GM12874 (cell line): ENCODE measurements around the gene ZDHHC14.

Experiments used
- TF ChIP-seq, protein P1 (sequence below): IDR thresholded peaks from 2 replicates; pipeline ENCODE4 v1.5.1; 2011; ENCODE audit warnings: low read depth, mild to moderate bottlenecking, control low read depth, low read length, moderate library complexity; ENCODE audit not compliant: insufficient read depth

Gene ZDHHC14

DNA sequence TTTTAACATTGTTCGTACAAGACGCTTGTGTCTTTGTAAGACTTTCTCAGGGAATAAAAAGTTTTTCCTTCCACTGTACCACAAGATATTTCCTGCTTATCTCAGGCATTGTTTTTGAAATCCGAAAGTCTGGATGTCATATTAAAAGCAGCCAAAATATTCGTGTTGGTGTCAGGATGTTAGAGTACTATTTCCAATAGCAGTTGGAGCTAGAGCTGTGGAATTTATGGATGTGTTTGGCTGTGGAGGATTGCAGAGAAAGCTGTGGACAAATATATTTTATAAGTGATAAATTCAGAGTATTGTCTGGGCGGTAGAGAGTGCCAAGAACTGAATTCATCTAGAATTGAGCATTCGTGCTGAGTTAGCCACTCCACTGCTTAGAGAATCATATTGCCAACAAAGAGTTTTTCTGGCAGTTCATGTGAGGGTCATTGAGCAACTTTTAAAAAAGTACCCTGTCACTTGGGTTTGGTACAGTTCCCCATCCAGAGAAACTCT is 57.7 kb downstream of the ZDHHC14 start:
- TF ChIP-seq, protein P1, sequence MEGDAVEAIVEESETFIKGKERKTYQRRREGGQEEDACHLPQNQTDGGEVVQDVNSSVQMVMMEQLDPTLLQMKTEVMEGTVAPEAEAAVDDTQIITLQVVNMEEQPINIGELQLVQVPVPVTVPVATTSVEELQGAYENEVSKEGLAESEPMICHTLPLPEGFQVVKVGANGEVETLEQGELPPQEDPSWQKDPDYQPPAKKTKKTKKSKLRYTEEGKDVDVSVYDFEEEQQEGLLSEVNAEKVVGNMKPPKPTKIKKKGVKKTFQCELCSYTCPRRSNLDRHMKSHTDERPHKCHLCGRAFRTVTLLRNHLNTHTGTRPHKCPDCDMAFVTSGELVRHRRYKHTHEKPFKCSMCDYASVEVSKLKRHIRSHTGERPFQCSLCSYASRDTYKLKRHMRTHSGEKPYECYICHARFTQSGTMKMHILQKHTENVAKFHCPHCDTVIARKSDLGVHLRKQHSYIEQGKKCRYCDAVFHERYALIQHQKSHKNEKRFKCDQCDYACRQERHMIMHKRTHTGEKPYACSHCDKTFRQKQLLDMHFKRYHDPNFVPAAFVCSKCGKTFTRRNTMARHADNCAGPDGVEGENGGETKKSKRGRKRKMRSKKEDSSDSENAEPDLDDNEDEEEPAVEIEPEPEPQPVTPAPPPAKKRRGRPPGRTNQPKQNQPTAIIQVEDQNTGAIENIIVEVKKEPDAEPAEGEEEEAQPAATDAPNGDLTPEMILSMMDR: no peak

DNA sequence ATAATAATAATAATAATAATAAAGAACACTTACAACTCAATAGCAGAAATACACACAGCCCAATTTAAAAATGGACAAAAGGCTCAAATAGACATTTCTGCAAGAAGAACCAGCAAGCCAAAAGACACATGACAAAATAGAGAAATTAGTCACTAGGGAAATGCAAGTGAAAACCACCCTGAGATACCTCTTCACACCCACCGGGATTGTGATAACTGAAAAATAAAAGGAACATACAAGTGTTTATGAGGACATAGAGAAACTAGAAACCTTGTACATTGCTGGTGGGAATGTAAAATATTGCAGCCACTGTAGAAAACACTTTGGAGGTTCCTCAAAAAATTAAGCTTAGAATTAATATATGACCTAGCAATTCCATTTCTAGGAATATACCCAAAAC is 59.2 kb downstream of the ZDHHC14 start:
- TF ChIP-seq, protein P1: no peak

DNA sequence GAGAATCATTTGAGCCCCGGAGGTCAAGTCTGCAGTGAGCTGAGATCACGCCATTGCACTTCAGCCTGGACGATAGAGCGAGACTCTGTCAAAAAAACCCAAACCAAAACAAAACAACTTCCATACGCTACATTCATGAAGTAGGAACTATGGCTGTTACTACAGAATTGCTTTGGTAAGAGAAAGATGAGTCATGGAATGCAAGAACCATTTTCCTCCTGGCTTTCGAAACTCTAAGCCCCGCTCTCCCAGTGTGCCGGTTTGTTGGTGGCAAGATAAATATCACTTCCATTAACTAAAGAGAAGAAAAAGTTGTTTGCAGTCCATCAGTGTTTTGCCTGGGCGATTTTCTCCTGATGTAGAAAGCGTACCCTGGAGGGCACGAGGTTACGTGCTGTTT is 61.3 kb downstream of the ZDHHC14 start:
- TF ChIP-seq, protein P1: no peak

DNA sequence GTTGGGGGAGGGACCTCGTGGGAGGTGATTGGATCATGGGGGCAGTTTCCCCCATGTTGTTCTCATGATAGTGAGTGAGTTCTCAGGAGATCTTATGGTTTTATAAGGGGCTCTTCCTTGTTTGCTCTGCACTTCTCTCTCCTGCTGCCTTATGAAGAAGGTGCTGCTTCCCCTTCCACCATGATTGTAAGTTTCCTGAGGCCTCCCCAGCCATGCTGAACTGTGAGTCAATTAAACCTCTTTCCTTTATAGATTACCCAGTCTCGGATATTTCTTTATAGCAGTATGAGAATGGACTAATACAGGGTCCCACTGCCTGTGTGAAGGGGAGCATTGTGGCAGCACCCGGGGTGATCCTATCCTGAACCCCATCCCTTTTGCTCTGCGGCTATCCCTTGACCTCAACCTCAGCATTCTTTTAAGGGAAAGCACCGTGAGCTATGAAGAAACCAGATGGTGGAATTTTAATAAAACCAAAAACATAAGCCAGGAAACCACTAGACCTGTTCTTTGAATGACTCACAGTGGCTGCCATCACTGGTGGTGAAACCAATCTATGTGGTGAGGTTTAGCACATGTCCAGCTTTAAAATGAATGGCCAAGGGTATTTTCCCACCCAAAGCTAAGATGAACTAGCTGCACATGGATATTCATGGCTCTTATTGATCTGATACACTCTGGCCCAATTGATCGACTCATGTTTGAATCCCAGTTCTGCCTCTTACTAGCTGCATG is 62.2 kb downstream of the ZDHHC14 start:
- TF ChIP-seq, protein P1: no peak

DNA sequence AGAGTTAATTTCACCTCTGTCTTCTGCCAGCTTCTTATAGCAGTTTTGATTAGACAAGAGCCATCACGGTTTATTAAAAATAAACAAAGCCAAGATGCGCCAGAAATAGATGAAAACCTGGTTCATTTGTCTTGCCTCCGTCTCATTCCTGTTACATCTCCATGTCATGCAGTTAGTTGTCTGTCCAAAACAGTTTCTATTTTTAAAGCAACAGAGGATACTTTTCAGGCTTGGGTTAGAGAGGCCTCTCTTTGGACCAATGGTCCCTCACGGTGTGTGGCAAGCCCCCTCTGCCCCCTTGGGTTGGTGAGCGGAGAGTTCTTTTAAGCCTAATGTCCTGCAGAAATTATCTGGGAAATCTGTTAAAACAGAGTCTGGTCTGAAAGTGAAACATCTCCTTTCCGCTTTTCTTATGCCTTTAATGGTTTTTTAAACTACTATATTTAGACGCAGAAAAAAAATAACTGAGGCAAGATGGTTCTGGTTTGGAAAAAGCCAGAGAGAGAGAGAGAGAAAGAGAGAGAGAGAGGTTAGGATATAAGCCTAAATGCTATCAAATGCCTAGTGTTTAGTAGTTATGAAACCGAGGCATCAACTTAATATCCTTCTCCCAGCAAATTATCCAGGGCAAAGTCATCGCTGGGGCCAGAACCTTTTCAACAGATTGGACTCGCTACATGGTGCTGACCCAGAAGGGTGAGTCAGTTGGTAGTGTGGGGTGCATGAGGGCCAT is 64.5 kb downstream of the ZDHHC14 start:
- TF ChIP-seq, protein P1: no peak

DNA sequence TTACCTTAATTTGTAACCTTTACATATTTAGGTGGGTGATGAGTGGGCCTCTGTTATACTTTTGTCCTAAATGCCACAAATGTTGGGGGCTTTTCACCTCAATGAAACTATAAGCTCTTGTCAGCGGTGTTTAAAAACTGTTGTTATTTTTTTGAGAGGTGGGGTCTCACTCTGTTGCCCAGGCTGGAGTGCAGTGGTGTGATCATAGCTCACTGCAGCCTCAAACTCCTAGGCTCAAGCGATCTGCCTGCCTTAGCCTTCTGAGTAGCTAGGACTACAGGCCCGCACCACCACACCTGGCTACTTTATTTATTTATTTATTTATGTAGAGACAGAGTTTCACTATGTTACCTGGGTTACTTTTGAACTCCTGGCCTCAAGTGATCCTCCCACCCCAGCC is 66.7 kb downstream of the ZDHHC14 start:
- TF ChIP-seq, protein P1: no peak

DNA sequence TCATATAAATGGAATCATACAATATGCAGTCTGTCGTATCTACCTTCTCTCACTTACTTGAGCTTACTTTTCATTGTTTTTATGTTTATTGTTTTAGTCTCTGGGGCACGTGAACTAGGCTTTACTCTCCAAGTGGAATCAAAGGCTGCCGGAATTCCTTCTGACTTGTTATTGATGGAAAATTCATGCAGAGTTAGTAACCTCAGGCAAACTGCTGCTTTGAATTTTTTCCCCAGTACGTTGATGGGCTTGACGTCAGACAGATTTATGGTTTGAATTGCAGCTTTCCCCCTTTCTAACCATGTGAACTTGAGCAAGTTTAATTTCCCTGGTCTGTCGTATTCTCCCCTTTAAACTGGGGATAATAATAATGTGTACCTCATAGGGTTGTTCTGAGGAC is 68.6 kb downstream of the ZDHHC14 start:
- TF ChIP-seq, protein P1: no peak
